Brain microvascular endothelial cell (primary cell): Measurements from ENCODE around the gene CIROP.

Experiments used
- DNase-seq: peaks from one replicate; pipeline ENCODE4 v3.0.0-alpha.2; 2020
- H3K27ac ChIP-seq: fragments of 250-450 bp; sonication (Bioruptor Pico); 2 replicates; pipeline ENCODE4 v1.5.1; 2020; ENCODE audit warnings: mild to moderate bottlenecking, moderate library complexity
- H3K27me3 ChIP-seq: fragments of 250-450 bp; sonication (Bioruptor Pico); replicated peaks from 2 replicates; pipeline ENCODE4 v1.5.1; 2020; ENCODE audit warnings: mild to moderate bottlenecking
- H3K36me3 ChIP-seq: fragments of 250-450 bp; sonication (Bioruptor Pico); replicated peaks from 2 replicates; pipeline ENCODE4 v1.5.1; 2020; ENCODE audit warnings: mild to moderate bottlenecking
- H3K4me3 ChIP-seq: 2 replicates; pipeline ENCODE4 v1.5.1; 2011; ENCODE audit warnings: low read depth, mild to moderate bottlenecking, control low read depth, low read length, moderate library complexity
- in situ Hi-C: cut with HindIII; loops from 2 replicates; pipeline ENCODE4 v1.10.0; 2017; ENCODE audit warnings: low sequenced_read_pairs, low pct_ligation_motif_present
- TF ChIP-seq, protein P1 (sequence below): IDR thresholded peaks from 2 replicates; pipeline ENCODE4 v1.5.1; 2011; ENCODE audit warnings: low read depth, mild to moderate bottlenecking, moderate library complexity, low read length, control low read depth, inconsistent platforms; ENCODE audit errors: missing control alignments

Gene CIROP

DNA sequence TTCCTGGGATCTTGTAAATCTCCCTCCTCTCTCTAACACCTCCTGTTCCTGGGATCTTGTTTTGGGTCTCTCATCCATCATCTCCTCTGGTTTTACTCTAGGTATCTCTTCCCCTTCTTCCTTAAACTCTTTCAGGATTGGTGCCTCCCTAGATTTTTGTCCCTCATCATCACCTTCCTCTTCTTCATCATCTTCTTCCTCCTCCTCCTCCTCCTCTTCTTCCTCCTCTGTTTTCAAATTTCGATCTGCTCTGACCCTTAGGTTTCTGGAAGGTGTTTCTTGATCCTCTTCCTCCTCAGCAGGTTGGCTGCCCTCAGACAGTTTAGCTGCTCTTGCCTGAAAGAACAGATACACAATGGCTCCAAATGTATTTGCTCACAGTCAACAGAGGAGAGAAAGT lies 24.3 kb downstream of the CIROP start:
- in situ Hi-C loops: no loop called here
- Histone ChIP-seq H3K4me3 (no peak overlapping the region), H3K27me3 (no peaks in the 10 kb centered on the region), H3K27ac (no peak overlapping the region), H3K36me3 (peaks cover 59% of the 10 kb centered on the region)
- DNase-seq: no peak
- TF ChIP-seq, protein P1, sequence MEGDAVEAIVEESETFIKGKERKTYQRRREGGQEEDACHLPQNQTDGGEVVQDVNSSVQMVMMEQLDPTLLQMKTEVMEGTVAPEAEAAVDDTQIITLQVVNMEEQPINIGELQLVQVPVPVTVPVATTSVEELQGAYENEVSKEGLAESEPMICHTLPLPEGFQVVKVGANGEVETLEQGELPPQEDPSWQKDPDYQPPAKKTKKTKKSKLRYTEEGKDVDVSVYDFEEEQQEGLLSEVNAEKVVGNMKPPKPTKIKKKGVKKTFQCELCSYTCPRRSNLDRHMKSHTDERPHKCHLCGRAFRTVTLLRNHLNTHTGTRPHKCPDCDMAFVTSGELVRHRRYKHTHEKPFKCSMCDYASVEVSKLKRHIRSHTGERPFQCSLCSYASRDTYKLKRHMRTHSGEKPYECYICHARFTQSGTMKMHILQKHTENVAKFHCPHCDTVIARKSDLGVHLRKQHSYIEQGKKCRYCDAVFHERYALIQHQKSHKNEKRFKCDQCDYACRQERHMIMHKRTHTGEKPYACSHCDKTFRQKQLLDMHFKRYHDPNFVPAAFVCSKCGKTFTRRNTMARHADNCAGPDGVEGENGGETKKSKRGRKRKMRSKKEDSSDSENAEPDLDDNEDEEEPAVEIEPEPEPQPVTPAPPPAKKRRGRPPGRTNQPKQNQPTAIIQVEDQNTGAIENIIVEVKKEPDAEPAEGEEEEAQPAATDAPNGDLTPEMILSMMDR: no peak

DNA sequence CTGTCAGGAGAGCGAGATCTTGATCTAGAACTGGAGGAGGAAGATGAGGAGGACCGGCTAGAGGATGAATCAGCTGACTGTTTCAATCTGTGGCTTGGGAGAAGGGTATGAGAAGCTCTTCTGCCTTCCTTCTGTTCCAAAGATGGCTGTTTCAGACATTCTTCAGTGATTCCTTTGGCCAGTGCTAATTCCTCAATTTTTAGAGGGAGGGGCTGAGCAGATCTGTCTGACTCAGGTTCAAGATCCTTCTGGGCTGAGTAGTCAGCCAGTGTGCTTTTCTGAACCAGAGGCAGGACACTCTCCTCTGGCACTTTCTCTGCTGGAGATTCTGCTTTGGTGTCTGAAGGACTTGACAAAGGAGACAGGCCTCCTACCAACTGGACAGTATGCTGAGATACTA lies 25.1 kb downstream of the CIROP start:
- TF ChIP-seq, protein P1: no peak
- H3K36me3 ChIP-seq: peaks cover 59% of the 10 kb centered on the region
- H3K27ac ChIP-seq: peak overlapping the region; percentile 82
- H3K4me3 ChIP-seq: no peak overlapping the region
- in situ Hi-C loops: no loop called here
- no peak for DNase-seq
- H3K27me3 ChIP-seq: no peaks in the 10 kb centered on the region

DNA sequence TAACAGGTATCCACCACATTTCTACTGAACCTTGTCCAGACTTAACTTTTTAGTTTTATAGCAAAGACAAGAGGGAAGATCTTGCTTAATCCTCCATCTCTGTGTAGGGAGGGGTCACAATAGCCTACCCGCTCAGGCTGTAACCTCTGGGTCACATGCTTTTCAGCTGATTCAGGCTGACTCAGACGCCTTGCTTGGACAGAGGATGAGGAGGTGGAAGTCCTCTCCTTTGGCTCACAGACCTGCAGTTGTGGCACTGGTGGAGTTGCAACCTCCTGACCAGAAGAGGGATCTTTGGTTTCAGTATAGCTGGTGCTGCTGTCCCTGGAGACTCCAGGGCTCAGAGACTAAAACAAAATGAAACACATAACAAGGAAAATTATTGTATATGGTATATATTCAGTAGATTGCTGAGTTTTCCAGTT lies 26.1 kb downstream of the CIROP start:
- TF ChIP-seq, protein P1: peak; percentile 13
- DNase-seq: peak; percentile 94
- in situ Hi-C loops: no loop called here
- no peaks in the 10 kb centered on the region for H3K27me3 ChIP-seq
- H3K36me3 ChIP-seq: peaks cover 66% of the 10 kb centered on the region
- H3K27ac ChIP-seq: peak overlapping the region; percentile 82
- no peak overlapping the region for H3K4me3 ChIP-seq

DNA sequence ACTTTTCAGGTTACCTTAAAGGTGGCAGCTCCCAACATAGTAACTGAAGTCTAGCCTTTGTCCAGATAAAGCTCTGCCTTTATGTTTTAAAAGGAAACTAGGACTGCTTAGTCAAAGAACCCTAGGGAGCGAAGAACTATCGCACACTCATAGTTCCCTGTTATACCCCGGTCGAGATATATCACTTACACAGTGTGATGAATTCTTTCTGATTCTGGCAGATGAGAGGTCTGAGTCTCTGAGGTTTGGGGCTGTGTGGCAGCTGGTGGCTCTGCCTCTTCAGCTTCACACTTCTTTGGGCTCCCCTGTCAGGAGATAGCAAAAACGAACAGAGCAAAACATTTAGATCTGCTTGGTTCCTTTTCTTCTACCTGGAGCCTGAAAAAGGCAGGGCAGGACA lies 26.8 kb downstream of the CIROP start:
- Histone ChIP-seq H3K27me3 (no peaks in the 10 kb centered on the region), H3K27ac (peak overlapping the region; percentile 82), H3K4me3 (no peak overlapping the region), H3K36me3 (peaks cover 64% of the 10 kb centered on the region)
- TF ChIP-seq, protein P1: no peak
- DNase-seq: no peak
- in situ Hi-C loops: no loop called here

DNA sequence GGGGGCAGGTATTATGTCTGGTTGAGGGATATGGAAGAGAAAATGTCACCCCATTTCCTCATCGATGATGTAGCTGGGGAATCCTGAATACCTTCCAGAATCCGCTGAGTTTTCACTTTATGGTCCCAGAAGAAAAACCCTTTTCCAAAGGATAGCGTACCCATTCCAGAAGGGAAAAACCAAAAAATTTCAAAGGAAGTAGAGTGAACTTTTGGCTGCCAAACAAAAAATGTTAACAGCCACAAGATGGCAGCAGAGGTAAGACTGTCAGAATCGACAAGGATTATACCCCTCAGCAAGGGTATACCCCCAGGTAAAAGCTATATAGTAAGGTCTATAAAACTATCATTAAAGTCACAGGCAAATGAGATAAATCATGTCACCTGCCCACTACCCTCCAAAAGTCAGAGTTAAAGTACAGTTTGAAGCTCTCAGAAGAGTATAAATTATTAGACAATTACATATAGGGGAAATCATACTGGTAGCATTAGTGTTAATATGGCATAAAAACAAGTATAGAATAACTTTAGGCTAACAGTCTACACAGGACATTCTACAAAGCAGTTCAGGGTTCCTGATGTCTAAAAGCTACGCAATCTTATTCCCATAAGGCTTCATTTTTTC lies 27.9 kb downstream of the CIROP start:
- H3K27me3 ChIP-seq: no peaks in the 10 kb centered on the region
- TF ChIP-seq, protein P1: peak; percentile 64
- no peak overlapping the region for H3K27ac ChIP-seq
- no peak for DNase-seq
- in situ Hi-C loops: no loop called here
- peaks cover 70% of the 10 kb centered on the region for H3K36me3 ChIP-seq
- no peak overlapping the region for H3K4me3 ChIP-seq

DNA sequence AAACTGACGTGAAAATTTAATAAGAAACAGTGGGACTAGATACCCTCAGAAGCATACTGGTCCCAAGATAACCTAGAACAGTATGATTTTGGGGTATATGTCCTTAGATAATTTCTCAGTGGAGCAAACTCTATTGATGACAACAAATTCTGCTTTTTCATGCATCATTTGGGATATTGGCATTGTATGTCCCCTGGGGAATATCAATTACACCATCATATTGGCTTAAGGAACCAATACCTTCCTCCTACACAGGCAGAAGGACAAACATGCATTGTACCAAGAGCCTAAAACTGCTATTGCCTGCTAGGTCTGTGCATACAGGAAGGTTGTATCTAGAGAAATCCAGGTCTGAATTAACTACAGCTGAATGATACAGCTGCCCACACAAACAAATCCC lies 29.9 kb downstream of the CIROP start:
- Histone ChIP-seq H3K27ac (no peak overlapping the region), H3K27me3 (no peaks in the 10 kb centered on the region), H3K4me3 (no peak overlapping the region), H3K36me3 (peaks cover 55% of the 10 kb centered on the region)
- in situ Hi-C loops: no loop called here
- DNase-seq: no peak
- TF ChIP-seq, protein P1: no peak
